ENCODE measurements around the gene OR2T29.
"Not testable (repeated sequence)": the region's sequence is repeated elsewhere in the genome, so short reads cannot be mapped to it uniquely, and the experiment has no call there.

OR2T29 gene

GRCh38 chr1:248510217-248510616 is 52.4 kb downstream of the OR2T29 start:
- DNase-seq (ENCODE audit: low spot score): not testable (repeated sequence)

DNA sequence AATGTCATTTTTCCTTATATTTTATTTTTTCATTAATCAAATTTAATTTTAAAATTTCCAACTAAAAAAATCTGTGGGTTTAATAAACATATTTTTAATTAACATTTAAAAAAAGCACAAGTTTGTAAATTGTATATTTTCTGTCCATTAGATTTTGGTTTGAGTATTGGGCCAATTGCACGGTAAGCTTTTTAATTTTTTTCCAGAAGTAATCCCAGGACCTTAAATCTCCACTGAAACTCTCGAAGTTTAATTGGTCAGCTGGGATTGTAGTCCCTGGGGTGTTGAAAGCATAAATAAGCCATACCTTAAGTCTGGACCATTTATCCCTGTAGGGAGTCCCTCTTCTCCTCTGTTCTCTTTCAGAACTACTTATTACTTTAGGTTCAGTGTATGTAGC is 54.8 kb downstream of the OR2T29 start, which contains the start of gene OR2G6:
Gene OR2G6, plus strand, starts transcription at position 301 of the 400 bp plus-strand sequence. CDS start 13,574 bp downstream, outside the sequence.
- DNase-seq (ENCODE audit: low spot score): not testable (repeated sequence)

All from activated CD4-positive, alpha-beta T cell treated with anti-CD3 and anti-CD28 coated beads, Interleukin-2, Interleukin-4, amounts not matched to agents 100 ng/mL and 50 ng/mL, durations not matched to agents 16 hours and 8 hours (primary cell).